Measurements from ENCODE around the gene DLX2.

DLX2 gene

DNA sequence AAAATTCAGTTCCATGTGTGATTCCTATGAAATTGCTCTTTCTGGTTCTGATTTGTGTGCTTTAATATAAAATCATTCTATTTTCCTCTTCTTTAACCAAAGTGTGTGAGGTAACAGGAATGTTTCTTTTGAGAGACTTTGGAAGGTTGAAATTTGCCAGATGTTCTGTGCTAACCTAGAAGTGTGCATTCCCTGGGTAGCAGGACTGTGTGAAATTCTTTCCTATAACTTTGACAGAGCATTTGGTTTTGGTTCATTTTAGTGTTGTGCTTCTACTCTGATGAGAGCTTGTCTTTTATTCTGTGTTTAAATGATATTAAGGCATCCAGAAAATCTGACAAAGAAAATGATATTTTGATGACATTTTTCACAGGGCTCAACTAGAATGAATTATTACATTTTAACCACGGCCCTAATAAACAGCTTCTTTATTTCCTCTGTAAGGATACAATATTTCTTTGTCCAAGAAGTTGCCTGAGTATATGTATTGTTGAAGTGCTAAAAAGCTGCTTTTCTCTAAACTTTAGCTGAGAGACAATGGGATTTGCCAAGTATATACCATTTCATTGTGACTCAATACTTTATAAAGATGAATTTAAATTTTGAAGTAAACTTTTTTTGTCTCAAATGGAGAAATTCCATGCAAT, 52.1 kb downstream of the DLX2 start:
- Histone ChIP-seq H3K4me3 (ENCODE audit: low read depth, low read length) (no peak overlapping the region), H3K27me3 (ENCODE audit: control insufficient read depth, insufficient read depth, low read length) (no peaks in the 10 kb centered on the region), H3K4me1 (ENCODE audit: control insufficient read depth, insufficient read depth, low read length) (no peaks in the 10 kb centered on the region), H3K9me3 (ENCODE audit: control insufficient read depth, insufficient read depth, low read length) (no peaks in the 10 kb centered on the region), H3K9ac (ENCODE audit: low read depth, low read length) (no peak overlapping the region), H3K36me3 (ENCODE audit: control insufficient read depth, insufficient read depth, low read length) (no peaks in the 10 kb centered on the region)

DNA sequence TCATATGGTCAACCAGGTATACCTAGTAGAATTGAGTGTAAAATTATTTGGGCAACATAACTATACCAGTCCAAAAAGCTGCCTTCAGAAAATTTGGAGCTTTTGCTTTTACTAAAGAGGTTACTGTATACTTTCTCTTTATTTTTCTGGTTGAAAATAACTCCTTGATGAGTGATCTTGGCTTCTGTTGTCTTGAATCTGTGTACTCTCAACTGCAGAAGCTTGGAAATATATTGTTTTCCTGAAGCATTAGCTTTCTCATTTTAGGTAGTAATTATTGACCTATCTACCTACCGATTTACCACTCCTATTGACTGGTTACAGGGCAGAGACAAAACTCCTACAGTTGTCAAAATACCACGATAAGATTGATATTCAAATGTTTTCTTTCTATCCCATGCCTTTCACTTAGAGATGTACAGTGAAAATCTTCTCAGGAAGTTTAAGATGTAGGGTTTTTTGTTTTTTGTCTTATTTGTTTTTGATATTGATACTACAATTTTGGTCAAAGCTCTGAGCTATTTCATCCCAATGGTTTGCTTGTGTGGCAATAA, 53.1 kb downstream of the DLX2 start:
- no peaks in the 10 kb centered on the region for H3K36me3 ChIP-seq (ENCODE audit: control insufficient read depth, insufficient read depth, low read length)
- no peaks in the 10 kb centered on the region for H3K27me3 ChIP-seq (ENCODE audit: control insufficient read depth, insufficient read depth, low read length)
- H3K4me1 ChIP-seq (ENCODE audit: control insufficient read depth, insufficient read depth, low read length): no peaks in the 10 kb centered on the region
- no peak overlapping the region for H3K9ac ChIP-seq (ENCODE audit: low read depth, low read length)
- H3K4me3 ChIP-seq (ENCODE audit: low read depth, low read length): no peak overlapping the region
- no peaks in the 10 kb centered on the region for H3K9me3 ChIP-seq (ENCODE audit: control insufficient read depth, insufficient read depth, low read length)
